ENCODE measurements around the gene ING5.
A peak's percentile ranks its signal among the peaks of the same experiment; 100 is the strongest.

ING5 gene

GRCh38 chr2:241708879-241709278 is 7.0 kb downstream of the ING5 start:
- TF ChIP-seq CTCF (IDR thresholded peaks at IDR 0.05) (no peak), ZFX (IDR thresholded peaks at IDR 0.05; ENCODE audit: borderline replicate concordance) (no peak)
- no peak overlapping the region for H3K27ac ChIP-seq

GRCh38 chr2:241719093-241719492 is 17.3 kb downstream of the ING5 start:
- no peak overlapping the region for H3K27ac ChIP-seq
- no peak for TF ChIP-seq CTCF (IDR thresholded peaks at IDR 0.05)
- no peak for TF ChIP-seq ZFX (IDR thresholded peaks at IDR 0.05; ENCODE audit: borderline replicate concordance)

GRCh38 chr2:241720099-241720498 is 18.3 kb downstream of the ING5 start:
- no peak for TF ChIP-seq ZFX (IDR thresholded peaks at IDR 0.05; ENCODE audit: borderline replicate concordance)
- no peak for TF ChIP-seq CTCF (IDR thresholded peaks at IDR 0.05)
- no peak overlapping the region for H3K27ac ChIP-seq

GRCh38 chr2:241720560-241720959 is 18.7 kb downstream of the ING5 start:
- TF ChIP-seq CTCF (IDR thresholded peaks at IDR 0.05) (no peak), ZFX (IDR thresholded peaks at IDR 0.05; ENCODE audit: borderline replicate concordance) (no peak)
- H3K27ac ChIP-seq = no peak overlapping the region

GRCh38 chr2:241721852-241722251 is 20.0 kb downstream of the ING5 start:
- TF ChIP-seq CTCF (IDR thresholded peaks at IDR 0.05) (no peak), ZFX (IDR thresholded peaks at IDR 0.05; ENCODE audit: borderline replicate concordance) (no peak)

GRCh38 chr2:241722896-241723454 is 21.1 kb downstream of the ING5 start:
- no peak overlapping the region for H3K27ac ChIP-seq
- no peak for TF ChIP-seq ZFX (IDR thresholded peaks at IDR 0.05; ENCODE audit: borderline replicate concordance)
- TF ChIP-seq CTCF (IDR thresholded peaks at IDR 0.05) = no peak

More at GRCh38 chr2:241721852-241722251, 20.0 kb downstream of the ING5 start:
- no peak overlapping the region for H3K27ac ChIP-seq

- TF ChIP-seq ZFX (IDR thresholded peaks at IDR 0.05; ENCODE audit: borderline replicate concordance) (no peak), CTCF (IDR thresholded peaks at IDR 0.05) (peak; percentile 1; the same call in 1 of the 2 replicates)
- no peak overlapping the region for H3K27ac ChIP-seq
Measured at GRCh38 chr2:241724259-241724974, 22.6 kb downstream of the ING5 start.
